OCI-LY1 (cell line): ENCODE data around the gene CD226.

ENCODE experiments used
- EZH2 ChIP-seq: fragments of 200-600 bp; sonication (generic), shearing (Covaris generic); IDR thresholded peaks from 2 replicates; pipeline ENCODE4 v1.8.0; 2017; ENCODE audit warnings: borderline replicate concordance, mixed run types, mild to moderate bottlenecking, antibody characterized with exemption, low read length, moderate library complexity, mixed read lengths
- TF ChIP-seq, protein P1 (sequence below): fragments of 200-600 bp; sonication (generic), shearing (Covaris generic); IDR thresholded peaks from 2 replicates; pipeline ENCODE4 v1.5.1; 2017; ENCODE audit warnings: mild to moderate bottlenecking, antibody characterized with exemption, low read length, moderate library complexity, mixed read lengths

DNA sequence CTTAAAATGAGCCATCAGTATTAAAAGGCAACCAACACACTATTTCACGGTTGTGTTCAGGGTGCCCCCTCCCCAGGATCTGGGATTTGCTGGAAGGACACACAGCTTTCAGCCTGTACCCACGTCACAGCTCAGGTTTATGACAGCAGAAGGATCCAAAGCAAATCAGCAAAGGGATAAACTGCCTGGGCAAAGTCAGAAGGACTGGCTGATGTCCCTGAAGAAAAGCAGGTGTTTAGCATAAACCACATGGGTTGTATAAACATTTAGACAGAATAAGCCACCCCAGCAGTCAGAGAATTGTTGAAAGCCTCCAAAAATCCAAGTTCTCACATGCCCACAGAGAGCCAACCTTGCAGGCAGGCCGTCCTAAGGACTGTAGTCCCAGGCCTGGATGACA, 63.9 kb downstream of the CD226 start:
- TF ChIP-seq, protein P1, sequence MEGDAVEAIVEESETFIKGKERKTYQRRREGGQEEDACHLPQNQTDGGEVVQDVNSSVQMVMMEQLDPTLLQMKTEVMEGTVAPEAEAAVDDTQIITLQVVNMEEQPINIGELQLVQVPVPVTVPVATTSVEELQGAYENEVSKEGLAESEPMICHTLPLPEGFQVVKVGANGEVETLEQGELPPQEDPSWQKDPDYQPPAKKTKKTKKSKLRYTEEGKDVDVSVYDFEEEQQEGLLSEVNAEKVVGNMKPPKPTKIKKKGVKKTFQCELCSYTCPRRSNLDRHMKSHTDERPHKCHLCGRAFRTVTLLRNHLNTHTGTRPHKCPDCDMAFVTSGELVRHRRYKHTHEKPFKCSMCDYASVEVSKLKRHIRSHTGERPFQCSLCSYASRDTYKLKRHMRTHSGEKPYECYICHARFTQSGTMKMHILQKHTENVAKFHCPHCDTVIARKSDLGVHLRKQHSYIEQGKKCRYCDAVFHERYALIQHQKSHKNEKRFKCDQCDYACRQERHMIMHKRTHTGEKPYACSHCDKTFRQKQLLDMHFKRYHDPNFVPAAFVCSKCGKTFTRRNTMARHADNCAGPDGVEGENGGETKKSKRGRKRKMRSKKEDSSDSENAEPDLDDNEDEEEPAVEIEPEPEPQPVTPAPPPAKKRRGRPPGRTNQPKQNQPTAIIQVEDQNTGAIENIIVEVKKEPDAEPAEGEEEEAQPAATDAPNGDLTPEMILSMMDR: no peak
- no peak for TF ChIP-seq EZH2
